Measurements from ENCODE around the gene MORC2. TPM values are rescaled to one million over a fixed set of nuclear protein-coding genes. Genes with fewer than 3 reads are reported as not detected.

MORC2 gene
- total and polyA plus RNA-seq, 12 donors, result 13.9 to 60.1 (median 18.6) TPM

- Histone ChIP-seq H3K36me3 (replicated peaks in 1 of 2) (no peaks in the 10 kb centered on the region), H3K27me3 (no peaks in the 10 kb centered on the region), H3K9me3 (replicated peaks in 1 of 3) (peaks cover 0 to 26% (median 0%) of the 10 kb centered on the region in 3 donors), H3K27ac (no peak overlapping the region), H3K4me3 (no peak overlapping the region), H3K4me1 (replicated peaks in 1 of 2) (no peaks in the 10 kb centered on the region)
- DNase-seq, result no peak
- 85 to 98% (median 90%) methylated on average over 3 of the region's 3 CpGs for WGBS, 4 donors
- intact Hi-C loops (cut with DNase I), result loop anchor here in 1 of 2 donors (10.0 kb wide), 1 partner anchor 175 kb away; no protein-coding TSS in a partner anchor
- TF ChIP-seq POLR2A (IDR thresholded peaks at IDR 0.05), result no peak
- TF ChIP-seq CTCF (IDR thresholded peaks at IDR 0.05), result no peak
Measured at GRCh38 chr22:30979932-30980331, 11.4 kb upstream of the MORC2 start.

- intact Hi-C loops (cut with DNase I), result loop anchor here in 1 of 2 donors (10.0 kb wide), 1 partner anchor 176 kb away; no protein-coding TSS in a partner anchor
- no peaks in the 10 kb centered on the region for H3K4me1 ChIP-seq (replicated peaks in 1 of 2)
- no peaks in the 10 kb centered on the region for H3K27me3 ChIP-seq
- no peak overlapping the region for H3K27ac ChIP-seq
- peaks cover 0 to 26% (median 0%) of the 10 kb centered on the region in 3 donors for H3K9me3 ChIP-seq (replicated peaks in 1 of 3)
- peaks cover 0 to 2% of the 10 kb centered on the region in 2 donors for H3K36me3 ChIP-seq (replicated peaks in 1 of 2)
- DNase-seq, result no peak
- 88 to 94% (median 92%) methylated on average over 3 of the region's 3 CpGs for WGBS, 4 donors
- TF ChIP-seq POLR2A (IDR thresholded peaks at IDR 0.05) (no peak), CTCF (IDR thresholded peaks at IDR 0.05) (no peak)
- H3K4me3 ChIP-seq, result no peak overlapping the region
Measured at GRCh38 chr22:30978304-30978962, 9.9 kb upstream of the MORC2 start.

- no peak for DNase-seq
- Histone ChIP-seq H3K4me1 (replicated peaks in 1 of 2) (peaks cover 8 to 40% of the 10 kb centered on the region in 2 donors), H3K36me3 (replicated peaks in 1 of 2) (peaks cover 0 to 12% of the 10 kb centered on the region in 2 donors), H3K9me3 (replicated peaks in 1 of 3) (peaks cover 0 to 9% (median 0%) of the 10 kb centered on the region in 3 donors), H3K27me3 (no peaks in the 10 kb centered on the region), H3K27ac (peak overlapping the region in 2 of 5 donors; percentile 97 to 98), H3K4me3 (peak overlapping the region in 2 of 4 donors; percentile 69 to 88)
- 57 to 68% (median 64%) methylated on average over 3 of the region's 3 CpGs for WGBS, 4 donors
- intact Hi-C loops (cut with DNase I), result loop anchor here in 1 of 2 donors (10.0 kb wide), 1 partner anchor 184 kb away; no protein-coding TSS in a partner anchor
- TF ChIP-seq POLR2A (IDR thresholded peaks at IDR 0.05) (no peak), CTCF (IDR thresholded peaks at IDR 0.05) (no peak)
Measured at GRCh38 chr22:30970356-30970746, 1.8 kb upstream of the MORC2 start.

GRCh38 chr22:30969532-30970355, 1.2 kb upstream of the MORC2 start:
- peak in 2 of 6 experiments; percentile 3 to 7 for TF ChIP-seq CTCF (IDR thresholded peaks at IDR 0.05)
- peak in 1 of 2 donors; percentile 7 for TF ChIP-seq POLR2A (IDR thresholded peaks at IDR 0.05)
- Histone ChIP-seq H3K4me3 (peak overlapping the region; percentile 37 to 88 (median 62)), H3K4me1 (replicated peaks in 1 of 2) (peaks cover 8 to 40% of the 10 kb centered on the region in 2 donors), H3K27me3 (no peaks in the 10 kb centered on the region), H3K27ac (peak overlapping the region; percentile 56 to 98 (median 97)), H3K9me3 (replicated peaks in 1 of 3) (peaks cover 0 to 9% (median 0%) of the 10 kb centered on the region in 3 donors), H3K36me3 (replicated peaks in 1 of 2) (peaks cover 0 to 12% of the 10 kb centered on the region in 2 donors)
- WGBS, 4 donors, result 2 to 10% (median 5%) methylated on average over 18 to 49 of the region's 49 CpGs
- peak in 5 of 7 donors; percentile 32 to 60 (median 47) for DNase-seq
- intact Hi-C loops (cut with DNase I), result loop anchor here in 1 of 2 donors (5.0 to 10.0 kb wide), 2 partner anchors 118 to 185 kb away; no protein-coding TSS in a partner anchor

Data from adrenal gland (tissue), 12 donors.